ENCODE data around the gene SLC26A9.

Gene SLC26A9

DNA sequence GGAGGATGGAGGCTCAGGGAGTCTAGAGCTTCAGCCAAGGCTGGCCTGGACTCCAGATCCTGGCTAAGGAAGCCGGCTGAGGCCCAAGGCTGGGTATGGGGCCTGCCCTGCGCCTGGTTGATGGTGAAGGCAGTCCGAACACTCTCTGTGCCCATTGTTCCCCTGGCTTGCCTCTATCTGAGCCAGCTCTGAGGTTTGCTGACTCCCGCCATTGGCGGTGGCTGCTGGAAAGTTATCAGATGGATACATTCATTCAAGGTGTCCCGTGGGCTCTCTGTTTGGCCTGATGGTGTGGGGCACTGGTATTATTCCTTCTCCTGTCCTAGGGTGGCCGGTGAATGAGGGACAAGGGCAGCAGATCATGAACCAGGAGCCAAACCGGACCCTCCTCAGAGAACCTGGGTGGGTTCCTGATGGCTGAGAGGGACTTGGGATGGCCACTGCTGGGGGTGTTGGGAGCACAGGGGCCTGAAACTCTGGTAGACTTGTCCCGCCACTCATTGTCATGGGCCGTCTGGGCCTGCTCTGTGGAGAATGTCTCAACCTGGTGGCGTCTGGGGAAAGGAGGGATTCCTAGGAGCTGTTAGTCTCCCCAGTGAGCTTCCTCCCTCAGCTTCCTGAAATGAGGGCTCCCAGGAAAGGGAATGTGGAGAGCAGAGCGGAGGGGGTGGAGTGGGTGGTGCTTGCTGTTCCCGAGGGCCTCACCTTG, 22.2 kb downstream of the SLC26A9 start:
- H3K4me3 ChIP-seq (ENCODE audit: low read depth, low read length): no peak overlapping the region
- H3K27ac ChIP-seq: no peak overlapping the region
- no peaks in the 10 kb centered on the region for H3K36me3 ChIP-seq (ENCODE audit: control insufficient read depth, insufficient read depth, low read length)
- no peaks in the 10 kb centered on the region for H3K79me2 ChIP-seq
- no peak overlapping the region for H2AFZ ChIP-seq
- TF ChIP-seq, protein P1, sequence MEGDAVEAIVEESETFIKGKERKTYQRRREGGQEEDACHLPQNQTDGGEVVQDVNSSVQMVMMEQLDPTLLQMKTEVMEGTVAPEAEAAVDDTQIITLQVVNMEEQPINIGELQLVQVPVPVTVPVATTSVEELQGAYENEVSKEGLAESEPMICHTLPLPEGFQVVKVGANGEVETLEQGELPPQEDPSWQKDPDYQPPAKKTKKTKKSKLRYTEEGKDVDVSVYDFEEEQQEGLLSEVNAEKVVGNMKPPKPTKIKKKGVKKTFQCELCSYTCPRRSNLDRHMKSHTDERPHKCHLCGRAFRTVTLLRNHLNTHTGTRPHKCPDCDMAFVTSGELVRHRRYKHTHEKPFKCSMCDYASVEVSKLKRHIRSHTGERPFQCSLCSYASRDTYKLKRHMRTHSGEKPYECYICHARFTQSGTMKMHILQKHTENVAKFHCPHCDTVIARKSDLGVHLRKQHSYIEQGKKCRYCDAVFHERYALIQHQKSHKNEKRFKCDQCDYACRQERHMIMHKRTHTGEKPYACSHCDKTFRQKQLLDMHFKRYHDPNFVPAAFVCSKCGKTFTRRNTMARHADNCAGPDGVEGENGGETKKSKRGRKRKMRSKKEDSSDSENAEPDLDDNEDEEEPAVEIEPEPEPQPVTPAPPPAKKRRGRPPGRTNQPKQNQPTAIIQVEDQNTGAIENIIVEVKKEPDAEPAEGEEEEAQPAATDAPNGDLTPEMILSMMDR (IDR thresholded peaks at IDR 0.05): no peak
- H3K9me3 ChIP-seq (ENCODE audit: control insufficient read depth, low read length): no peaks in the 10 kb centered on the region
- no peaks in the 10 kb centered on the region for H3K27me3 ChIP-seq (ENCODE audit: control insufficient read depth, insufficient read depth, low read length)
- H3K4me1 ChIP-seq: no peaks in the 10 kb centered on the region
- H3K9ac ChIP-seq: no peak overlapping the region
- H3K4me2 ChIP-seq (ENCODE audit: low read length): no peak overlapping the region

DNA sequence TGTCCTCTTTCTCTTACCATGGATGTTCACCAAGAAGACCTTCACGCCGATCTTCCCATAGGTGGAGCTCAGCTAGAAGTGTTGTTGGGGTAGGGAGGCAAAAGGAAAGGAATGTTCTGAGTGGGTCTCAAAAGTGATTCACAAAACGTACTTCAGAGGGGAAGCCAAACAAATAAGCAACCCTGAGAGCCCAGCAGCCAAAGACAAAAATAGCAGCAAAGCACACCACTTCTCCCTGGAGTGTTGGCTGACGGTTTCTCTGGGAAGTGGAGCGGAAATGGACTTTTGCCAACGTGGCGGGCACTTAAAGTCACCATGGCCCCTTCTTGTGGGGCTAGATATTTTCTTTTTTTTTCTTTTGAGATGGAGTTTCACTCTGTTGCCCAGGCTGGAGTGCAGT, 23.1 kb downstream of the SLC26A9 start:
- H3K27ac ChIP-seq: peak overlapping the region; percentile 49
- no peaks in the 10 kb centered on the region for H3K36me3 ChIP-seq (ENCODE audit: control insufficient read depth, insufficient read depth, low read length)
- TF ChIP-seq, protein P1 (IDR thresholded peaks at IDR 0.05): no peak
- H3K4me2 ChIP-seq (ENCODE audit: low read length): no peak overlapping the region
- no peak overlapping the region for H2AFZ ChIP-seq
- no peaks in the 10 kb centered on the region for H3K79me2 ChIP-seq
- H3K4me3 ChIP-seq (ENCODE audit: low read depth, low read length): no peak overlapping the region
- H3K9ac ChIP-seq: no peak overlapping the region
- no peaks in the 10 kb centered on the region for H3K27me3 ChIP-seq (ENCODE audit: control insufficient read depth, insufficient read depth, low read length)
- no peaks in the 10 kb centered on the region for H3K4me1 ChIP-seq
- no peaks in the 10 kb centered on the region for H3K9me3 ChIP-seq (ENCODE audit: control insufficient read depth, low read length)

DNA sequence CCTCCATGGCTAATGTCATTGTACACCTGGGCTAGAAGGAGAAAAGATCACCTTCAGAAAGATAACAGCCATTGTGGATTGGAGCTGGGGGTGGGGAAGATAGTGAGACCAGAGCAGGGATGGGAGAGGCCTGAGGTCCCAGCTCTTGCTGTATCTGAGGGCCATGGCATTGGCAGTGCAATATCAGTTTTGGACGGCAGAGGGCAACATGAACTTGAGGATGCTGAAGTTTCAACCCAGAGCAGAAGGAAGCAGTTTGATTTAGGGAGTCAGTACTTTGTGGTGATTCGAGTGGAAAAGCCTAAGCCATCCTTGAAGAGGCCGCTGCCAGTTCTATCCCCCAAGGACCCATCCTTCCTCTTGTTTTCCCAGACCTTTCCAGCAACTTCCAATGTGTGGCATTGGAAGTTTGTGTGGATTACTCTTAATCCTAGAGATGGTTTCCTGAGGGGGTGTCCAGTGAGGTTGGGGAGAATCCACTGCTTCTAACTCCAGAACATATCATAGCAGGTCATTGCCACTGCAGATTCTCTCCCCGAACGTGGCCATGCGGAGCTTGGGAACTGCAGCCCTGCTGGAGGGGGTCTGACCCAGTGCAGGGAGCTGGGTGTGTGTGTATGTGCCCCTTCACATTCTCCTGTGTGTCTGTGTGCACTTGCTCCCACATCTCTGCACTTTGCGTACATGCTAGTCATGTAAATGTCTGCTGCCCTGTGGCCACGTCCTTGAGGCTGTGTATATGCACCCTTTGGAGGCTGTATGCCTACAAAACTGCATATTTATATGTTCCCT, 24.1 kb downstream of the SLC26A9 start:
- Histone ChIP-seq H3K4me3 (ENCODE audit: low read depth, low read length) (no peak overlapping the region), H3K36me3 (ENCODE audit: control insufficient read depth, insufficient read depth, low read length) (no peaks in the 10 kb centered on the region), H3K27me3 (ENCODE audit: control insufficient read depth, insufficient read depth, low read length) (no peaks in the 10 kb centered on the region), H3K9me3 (ENCODE audit: control insufficient read depth, low read length) (no peaks in the 10 kb centered on the region), H3K9ac (no peak overlapping the region), H3K79me2 (no peaks in the 10 kb centered on the region), H3K27ac (no peak overlapping the region), H3K4me1 (no peaks in the 10 kb centered on the region), H2AFZ (no peak overlapping the region), H3K4me2 (ENCODE audit: low read length) (no peak overlapping the region)
- TF ChIP-seq, protein P1 (IDR thresholded peaks at IDR 0.05): peak; percentile 81

DNA sequence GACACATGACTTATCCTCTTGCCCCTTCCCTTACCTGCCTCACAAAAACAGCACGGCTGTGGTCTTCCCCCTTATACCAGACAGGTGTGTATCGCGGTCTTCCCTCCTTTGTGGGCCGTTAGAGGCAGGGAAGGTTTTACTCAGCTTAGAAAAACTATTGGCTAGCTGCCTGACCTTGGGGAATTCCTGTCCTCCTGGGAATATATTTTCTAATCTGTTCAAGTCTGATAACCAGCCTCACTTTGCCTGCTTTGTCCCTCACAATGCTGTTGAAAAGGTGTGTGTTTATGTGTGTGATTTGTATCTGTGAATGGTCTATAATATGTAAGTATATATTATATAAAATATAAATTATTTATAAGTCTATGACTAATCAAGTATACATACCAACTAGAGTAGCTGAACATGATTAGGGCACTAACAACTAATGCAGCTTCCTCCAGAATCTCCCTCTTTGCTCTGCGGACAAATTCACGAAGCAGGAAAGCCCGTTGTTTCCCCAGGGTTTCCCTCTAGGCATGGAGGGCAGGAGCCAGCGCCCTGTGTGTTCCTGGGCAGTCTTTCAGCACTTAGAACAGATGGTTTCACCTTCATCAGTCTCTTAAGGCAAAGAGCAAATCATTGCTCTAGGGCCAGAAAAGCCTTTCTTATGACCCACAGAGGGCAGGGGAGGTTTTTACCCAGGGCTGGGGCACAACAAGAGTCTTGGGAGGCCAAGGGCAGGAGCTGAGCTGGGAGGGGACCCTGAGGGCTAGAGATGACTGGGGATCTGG, 25.6 kb downstream of the SLC26A9 start:
- Histone ChIP-seq H3K9me3 (ENCODE audit: control insufficient read depth, low read length) (no peaks in the 10 kb centered on the region), H3K27me3 (ENCODE audit: control insufficient read depth, insufficient read depth, low read length) (no peaks in the 10 kb centered on the region), H3K4me2 (ENCODE audit: low read length) (no peak overlapping the region), H3K4me3 (ENCODE audit: low read depth, low read length) (no peak overlapping the region), H2AFZ (no peak overlapping the region), H3K79me2 (no peaks in the 10 kb centered on the region), H3K9ac (no peak overlapping the region), H3K27ac (no peak overlapping the region), H3K36me3 (ENCODE audit: control insufficient read depth, insufficient read depth, low read length) (no peaks in the 10 kb centered on the region), H3K4me1 (no peaks in the 10 kb centered on the region)
- TF ChIP-seq, protein P1 (IDR thresholded peaks at IDR 0.05): no peak
